Stimulated activated CD8-positive, alpha-beta memory T cell treated with anti-CD3 and anti-CD28 coated beads, Interleukin-4, amount 100 ng/mL, for 24 hours (primary cell): ENCODE measurements around the gene PPP6R2.
"Not testable (repeated sequence)": the region's sequence is repeated elsewhere in the genome, so short reads cannot be mapped to it uniquely, and the experiment has no call there.

Experiments used
- DNase-seq: peaks from one replicate; pipeline ENCODE4 v3.0.0-alpha.2; 2020; ENCODE audit warnings: low read depth

PPP6R2 gene

DNA sequence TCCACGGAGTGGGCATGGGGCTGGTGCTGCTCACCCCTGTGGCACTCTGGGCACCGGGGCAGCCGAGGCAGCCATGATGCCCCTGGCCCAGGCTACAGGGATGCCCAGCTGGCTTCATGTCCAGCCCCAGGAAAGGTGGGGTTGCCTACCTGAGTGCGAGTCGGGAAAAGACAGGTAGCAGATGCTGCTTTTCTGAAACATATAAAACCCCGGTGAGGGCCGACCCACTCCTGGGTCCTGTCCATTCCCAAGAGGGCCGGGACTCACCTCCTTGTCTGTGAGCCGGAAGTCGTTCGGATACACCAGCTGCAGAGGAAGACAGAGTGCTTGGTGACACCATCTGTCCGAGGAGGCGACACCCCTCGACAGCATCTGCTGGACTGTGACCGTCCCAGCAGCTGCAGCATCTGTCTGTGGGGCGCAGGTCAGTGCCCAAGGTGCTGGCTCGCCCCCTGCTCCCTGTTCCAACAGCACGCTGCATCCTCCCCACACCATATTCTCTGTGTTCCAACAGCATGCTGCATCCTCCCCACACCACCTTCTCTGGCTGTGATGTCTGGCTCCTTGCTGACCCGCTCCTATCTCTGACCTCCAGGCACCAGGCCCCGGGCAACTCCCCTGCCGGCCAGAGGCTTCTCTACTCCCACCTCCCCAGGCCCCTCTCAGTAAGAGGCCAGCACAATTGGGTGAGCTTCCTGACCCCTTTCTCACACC lies 24.3 kb upstream of the PPP6R2 start:
- DNase-seq, result no peak

DNA sequence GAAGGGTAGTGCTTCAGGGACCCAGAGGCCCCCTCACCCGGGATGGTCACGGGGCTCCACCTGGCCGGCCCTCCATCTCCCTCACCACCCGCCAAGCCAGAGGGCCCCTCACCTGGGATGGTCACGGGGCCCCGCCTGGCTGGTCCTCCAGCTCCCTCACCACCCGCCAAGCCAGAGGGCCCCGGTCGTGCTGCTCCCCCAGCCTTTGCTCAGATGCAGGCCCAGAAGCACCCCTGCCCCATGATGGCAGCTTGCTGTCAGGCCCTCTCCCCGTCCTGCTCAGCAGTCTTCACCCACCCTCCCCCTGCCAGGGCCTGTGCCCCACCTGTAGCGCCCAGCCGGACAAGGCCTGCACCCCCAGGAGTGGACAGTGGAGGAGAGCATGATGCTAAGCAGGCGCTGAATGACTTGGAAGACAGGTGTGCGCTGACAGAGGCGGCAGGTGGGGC lies 23.6 kb upstream of the PPP6R2 start:
- DNase-seq, result no peak

DNA sequence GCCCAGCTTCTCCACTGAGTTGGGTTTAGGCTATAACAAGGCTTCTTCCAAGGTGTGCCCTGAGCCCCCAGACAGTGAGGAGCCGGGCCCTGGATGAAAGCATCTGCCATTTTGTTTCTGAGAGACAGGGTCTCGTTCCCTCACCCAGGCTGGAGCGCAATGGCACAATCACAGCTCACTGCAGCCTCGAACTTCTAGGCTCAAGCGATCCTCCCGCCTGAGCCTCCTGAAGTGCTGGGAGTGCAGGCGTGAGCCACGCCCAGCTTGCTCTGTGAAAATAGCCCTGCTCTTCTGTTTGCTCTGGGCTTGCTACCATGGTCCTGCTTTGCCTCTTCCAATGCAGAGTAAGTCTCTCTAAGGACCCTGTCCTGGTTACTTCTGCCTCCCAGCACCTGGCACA lies 23.0 kb upstream of the PPP6R2 start:
- no peak for DNase-seq

- DNase-seq, result no peak
Observed at GRCh38 chr22:50320671-50321325, 22.3 kb upstream of the PPP6R2 start.

- DNase-seq, result not testable (repeated sequence)
Observed at GRCh38 chr22:50322382-50323104, 20.6 kb upstream of the PPP6R2 start.

DNA sequence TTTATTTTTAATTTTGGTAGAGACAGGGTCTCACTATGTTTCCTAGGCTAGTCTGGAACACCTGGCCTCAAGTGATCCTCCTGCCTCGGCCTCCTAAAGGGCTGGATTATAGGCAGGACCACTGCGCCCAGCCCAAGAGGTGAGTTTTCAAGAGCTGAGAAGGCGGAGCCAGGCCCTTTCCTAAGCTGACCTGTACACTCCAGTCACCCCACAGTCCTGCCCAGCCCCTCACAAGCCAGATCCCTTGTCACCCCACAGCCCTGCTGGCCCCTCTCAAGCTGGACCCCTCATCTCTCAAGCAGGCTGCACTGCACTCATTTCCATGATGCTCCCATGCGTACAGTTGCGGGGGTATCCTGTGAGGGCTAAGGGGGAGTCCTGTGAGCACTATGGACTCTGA lies 19.2 kb upstream of the PPP6R2 start:
- no peak for DNase-seq

DNA sequence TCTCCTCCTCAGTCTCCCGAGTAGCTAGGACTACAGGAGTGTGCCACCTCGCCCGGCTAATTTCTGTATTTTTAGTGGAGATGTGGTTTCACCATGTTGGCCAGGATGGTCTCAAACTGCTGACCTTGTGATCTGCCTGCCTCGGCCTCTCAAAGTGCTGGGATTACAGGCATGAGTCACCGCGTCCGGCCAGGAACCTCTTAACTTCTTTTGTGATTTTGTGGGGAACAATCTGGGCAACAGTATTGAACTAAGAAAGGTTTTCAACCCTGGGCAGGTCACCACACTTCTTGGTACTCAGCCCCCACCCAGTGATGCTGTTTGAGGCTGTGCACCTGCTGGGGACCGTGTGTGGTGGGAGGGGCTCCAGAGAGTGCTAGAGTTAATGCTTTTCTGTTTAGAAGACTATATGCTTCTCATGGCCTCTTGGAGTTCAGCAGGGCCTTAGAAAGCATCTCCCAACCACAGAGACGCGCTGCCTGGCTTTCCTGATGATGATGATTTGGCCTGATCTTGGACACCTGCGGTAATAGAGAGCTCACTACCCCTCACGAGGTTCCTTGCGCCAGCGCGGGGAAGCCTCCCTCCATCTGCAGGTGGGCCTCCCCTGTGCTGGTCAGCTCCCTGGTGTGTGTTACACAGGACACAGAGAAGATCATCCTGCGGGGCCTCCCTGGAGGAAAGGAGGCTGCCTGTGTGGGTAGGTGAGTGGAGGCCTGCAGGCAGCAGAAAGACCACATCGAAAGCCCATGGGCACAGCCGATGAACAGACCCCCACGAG lies 17.5 kb upstream of the PPP6R2 start:
- DNase-seq, result no peak

DNA sequence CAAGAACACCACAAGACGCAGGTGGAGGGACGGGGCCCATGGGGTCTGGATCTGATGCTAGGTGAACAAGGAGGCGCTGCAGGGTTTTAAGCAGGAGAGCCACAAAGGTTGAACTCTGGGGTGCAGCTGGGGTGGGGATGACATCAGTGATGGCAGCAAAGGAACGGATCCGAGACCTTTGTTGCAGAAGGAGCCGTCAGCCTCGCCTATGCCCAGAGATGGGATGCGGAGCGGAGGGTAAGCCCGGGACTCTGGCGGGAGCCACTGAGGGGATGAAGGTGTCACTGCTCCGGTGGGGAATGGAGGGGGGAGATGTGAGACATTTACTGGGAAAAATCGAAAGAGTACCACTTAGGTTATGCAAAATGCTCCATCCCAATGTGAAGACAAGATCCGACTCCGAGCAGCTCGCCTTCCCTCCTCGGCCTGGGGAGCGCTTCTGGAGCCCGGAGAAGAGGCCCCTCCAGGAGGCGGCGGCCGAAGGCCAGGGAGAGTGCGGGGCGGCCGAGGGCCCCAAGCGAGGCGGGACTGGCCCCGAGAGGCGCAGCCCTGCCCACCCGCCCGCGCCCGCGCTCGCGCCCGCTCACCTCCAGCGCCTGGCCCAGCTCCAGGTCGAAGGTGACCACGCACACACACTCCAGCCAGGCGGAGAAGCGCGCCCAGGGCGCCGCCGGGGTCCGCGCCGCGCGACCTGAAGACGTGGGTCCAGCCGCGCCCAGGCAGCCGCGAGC lies 16.7 kb upstream of the PPP6R2 start:
- no peak for DNase-seq

DNA sequence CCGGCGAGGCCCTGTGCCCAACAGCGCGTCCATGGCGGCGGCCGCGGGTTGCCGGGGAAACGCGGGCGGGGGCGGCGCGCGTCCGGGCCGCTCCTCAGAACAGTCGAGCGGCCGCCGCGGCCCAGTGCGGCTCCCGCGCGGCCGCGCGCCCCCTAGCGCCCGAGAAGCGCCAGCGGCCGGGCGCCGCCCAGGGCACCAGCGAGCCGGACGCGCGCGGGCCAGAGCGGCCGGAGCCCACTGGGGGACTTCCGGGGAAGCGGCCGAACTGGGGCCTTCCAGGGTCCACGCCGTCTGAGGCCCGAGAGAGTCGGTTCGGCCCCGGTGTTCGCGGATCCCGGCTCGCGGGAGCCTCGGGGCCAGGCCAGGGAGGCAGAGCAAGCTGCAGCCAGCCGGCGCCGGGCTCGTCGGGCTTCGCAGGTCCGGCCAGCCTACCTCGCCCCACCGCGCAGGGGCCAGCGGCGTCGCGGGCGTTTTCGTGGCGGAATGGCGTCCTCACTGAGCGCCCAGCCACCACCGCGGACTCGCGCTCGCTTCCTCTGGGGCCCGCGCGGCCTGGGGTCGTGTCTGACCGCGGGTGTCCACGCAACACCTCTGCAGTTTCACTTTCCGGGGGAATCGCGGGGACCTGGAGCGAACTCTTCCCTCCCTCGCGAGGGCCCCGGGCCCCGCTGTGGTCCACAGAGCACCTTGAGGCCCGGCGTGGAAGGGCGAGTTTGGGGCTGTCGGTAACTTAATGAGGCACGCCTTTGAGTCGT lies 16.0 kb upstream of the PPP6R2 start, which contains the start of gene DENND6B:
TSS of gene DENND6B (minus strand) at position 57 of the 755 bp plus-strand sequence. CDS start at position 33, 24 bp downstream.
- DNase-seq, result peak; percentile 63

- DNase-seq, result no peak
Observed at GRCh38 chr22:50327711-50328019, 15.5 kb upstream of the PPP6R2 start.

GRCh38 chr22:50329236-50329635 lies 13.9 kb upstream of the PPP6R2 start:
- DNase-seq, result no peak

DNA sequence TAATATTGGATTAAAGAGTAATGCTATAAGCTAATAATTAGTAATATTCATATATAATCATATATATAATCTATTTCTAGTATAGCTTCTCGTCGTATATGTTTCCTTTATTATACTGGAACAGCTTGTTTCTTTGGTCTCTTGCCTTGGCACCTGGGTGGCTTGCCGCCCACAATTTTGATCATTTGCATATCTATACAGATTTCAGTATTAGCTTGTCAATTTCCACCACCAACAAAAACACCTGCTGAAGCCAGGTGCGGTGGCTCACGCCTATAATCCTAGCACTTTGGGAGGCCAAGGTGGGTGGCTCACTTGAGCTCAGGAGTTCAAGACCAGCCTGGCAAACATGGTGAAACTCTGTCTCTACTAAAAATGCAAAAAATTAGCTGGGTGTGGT lies 8.7 kb upstream of the PPP6R2 start:
- DNase-seq, result not testable (repeated sequence)

DNA sequence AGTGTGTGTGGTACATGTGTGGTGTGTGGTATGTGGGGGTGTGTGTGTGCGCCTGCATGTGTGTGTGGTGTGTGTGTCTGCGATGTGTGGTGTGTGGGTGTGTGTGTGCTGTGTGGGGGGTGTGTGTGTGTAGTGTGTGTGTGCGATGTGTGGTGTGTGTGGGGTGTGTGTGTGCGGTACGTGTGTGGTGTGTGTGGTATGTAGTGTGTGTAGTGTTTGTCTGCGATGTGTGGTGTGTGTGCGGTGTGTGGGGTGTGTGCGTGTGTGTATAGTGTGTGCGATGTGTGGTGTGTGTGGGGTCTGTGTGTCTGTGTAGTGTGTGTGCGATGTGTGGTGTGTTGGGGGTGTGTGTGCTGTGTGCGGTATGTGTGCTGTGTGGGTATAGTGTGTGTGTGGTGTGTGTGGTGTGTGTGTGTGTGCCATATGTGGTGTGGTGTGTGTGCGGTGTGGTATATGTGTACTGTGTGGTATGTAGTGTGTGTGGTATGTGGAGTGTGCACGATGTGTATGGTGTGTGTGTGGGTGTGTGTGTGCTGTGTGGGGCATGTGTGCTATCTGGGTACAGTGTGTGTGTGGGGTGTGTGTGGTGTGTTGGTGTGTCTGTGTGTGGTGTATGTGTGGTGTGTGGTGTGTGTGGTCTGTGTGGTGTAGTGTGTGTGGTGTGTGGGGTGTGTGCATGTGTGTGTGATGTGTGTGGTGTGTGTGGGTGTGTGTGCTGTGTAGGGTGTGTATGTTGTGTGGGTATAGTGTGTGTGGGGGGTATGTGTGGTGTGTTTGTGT lies 5.7 kb upstream of the PPP6R2 start:
- DNase-seq, result no peak

- DNase-seq, result no peak
Observed at GRCh38 chr22:50338042-50338573, 5.0 kb upstream of the PPP6R2 start.

GRCh38 chr22:50338860-50339462 lies 4.2 kb upstream of the PPP6R2 start:
- no peak for DNase-seq

DNA sequence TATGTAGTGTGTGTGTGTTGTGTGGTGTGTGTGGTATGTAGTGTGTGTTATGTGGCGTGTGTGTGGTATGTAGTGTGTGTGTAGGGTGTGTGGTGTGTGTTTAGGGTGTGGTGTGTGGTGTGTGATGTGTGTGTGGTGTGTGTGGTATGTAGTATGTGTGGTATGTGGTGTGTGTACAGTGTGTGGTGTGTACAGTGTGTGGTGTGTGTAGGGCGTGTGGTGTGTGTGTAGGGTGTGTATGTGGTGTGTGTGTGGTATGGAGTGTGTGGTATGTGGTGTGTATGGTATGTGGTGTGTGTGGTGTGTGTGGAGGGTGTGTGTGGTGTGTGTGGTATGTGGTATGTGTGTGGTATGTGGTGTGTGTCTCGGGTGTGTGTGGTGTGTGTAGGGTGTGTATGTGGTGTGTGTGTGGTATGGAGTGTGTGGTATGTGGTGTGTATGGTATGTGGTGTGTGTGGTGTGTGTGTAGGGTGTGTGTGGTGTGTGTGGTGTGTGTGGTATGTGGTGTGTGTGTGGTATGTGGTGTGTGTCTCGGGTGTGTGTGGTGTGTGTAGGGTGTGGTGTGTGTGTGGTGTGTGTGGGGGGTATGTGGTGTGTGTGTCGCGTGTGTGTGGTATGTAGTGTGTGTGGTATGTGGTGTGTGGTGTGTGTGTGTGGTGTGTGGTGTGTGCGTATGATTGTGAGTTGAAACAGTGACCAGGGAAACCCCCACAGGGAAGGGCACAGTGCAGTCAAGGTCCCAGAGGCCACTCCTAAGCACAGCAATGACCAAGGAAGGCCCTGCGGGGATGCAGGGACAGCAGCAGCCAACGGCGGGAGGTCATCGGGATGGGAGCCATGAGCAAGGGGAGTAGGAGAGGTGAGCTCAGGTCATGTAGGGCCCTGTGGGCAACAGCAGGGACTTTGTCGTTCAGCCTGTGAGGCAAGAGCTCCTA lies 2.9 kb upstream of the PPP6R2 start:
- DNase-seq, result no peak

- DNase-seq, result peak; percentile 81
Observed at GRCh38 chr22:50341977-50342650, 1.0 kb upstream of the PPP6R2 start.

DNA sequence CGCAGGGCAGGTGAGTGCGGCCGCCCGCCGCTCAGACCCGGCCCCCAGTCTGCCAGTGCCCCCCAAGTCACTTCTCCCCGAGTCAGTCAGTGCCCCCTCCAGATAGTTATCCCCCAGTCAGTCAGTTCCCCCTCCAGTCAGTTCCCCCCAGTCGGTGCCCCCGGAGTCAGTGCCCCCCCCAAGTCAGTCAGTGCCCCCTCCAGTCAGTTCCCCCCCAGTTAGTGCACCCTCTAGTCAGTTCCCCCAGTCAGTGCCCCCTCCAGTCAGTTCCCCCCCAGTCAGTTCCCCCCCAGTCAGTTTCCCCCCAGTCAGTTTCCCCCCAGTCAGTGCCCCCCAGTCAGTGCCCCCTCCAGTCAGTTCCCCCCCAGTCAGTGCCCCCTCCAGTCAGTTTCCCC lies 411 bp downstream of the PPP6R2 start:
- no peak for DNase-seq
